GM18526 (cell line): ENCODE results near the gene RHEB.

Source experiments
- POLR2A ChIP-seq: IDR thresholded peaks from 3 replicates; pipeline ENCODE4 v1.6.1; 2011; ENCODE audit not compliant: insufficient read length; ENCODE audit errors: extremely low read depth

RHEB gene

GRCh38 chr7:151472644-151473380 lies 46.9 kb downstream of the RHEB start:
- TF ChIP-seq POLR2A, result no peak

- TF ChIP-seq POLR2A, result no peak
Measured at GRCh38 chr7:151470711-151471110, 49.0 kb downstream of the RHEB start.

- no peak for TF ChIP-seq POLR2A
Measured at GRCh38 chr7:151469281-151469680, 50.4 kb downstream of the RHEB start.

GRCh38 chr7:151468217-151469018 lies 51.3 kb downstream of the RHEB start:
- TF ChIP-seq POLR2A, result no peak

GRCh38 chr7:151465169-151465568 lies 54.5 kb downstream of the RHEB start:
- TF ChIP-seq POLR2A, result no peak

- TF ChIP-seq POLR2A, result no peak
Measured at GRCh38 chr7:151462306-151462779, 57.4 kb downstream of the RHEB start.

GRCh38 chr7:151461942-151462230 lies 57.8 kb downstream of the RHEB start:
- TF ChIP-seq POLR2A, result no peak

GRCh38 chr7:151461096-151461941 lies 58.4 kb downstream of the RHEB start:
- TF ChIP-seq POLR2A, result no peak

GRCh38 chr7:151460474-151460855 lies 59.2 kb downstream of the RHEB start:
- no peak for TF ChIP-seq POLR2A

GRCh38 chr7:151459726-151460473 lies 59.8 kb downstream of the RHEB start:
- TF ChIP-seq POLR2A, result no peak

- TF ChIP-seq POLR2A, result no peak
Measured at GRCh38 chr7:151457534-151457933, 62.2 kb downstream of the RHEB start.

- no peak for TF ChIP-seq POLR2A
Measured at GRCh38 chr7:151456782-151457181, 62.9 kb downstream of the RHEB start.

- no peak for TF ChIP-seq POLR2A
Measured at GRCh38 chr7:151456276-151456675, 63.4 kb downstream of the RHEB start.

GRCh38 chr7:151455690-151456089 lies 64.0 kb downstream of the RHEB start:
- no peak for TF ChIP-seq POLR2A
